Measurements from ENCODE around the gene CTNNA3. TPM values are rescaled to one million over a fixed set of nuclear protein-coding genes. Genes with fewer than 3 reads are reported as not detected.

The CTNNA3 gene
- polyA plus RNA-seq, 1 experiment: 0.26 TPM

- no peak for DNase-seq (ENCODE audit: low read depth, low spot score)
- Histone ChIP-seq H3K27me3 (ENCODE audit: control insufficient read depth, insufficient read depth, low read length) (no peaks in the 10 kb centered on the region), H3K4me3 (ENCODE audit: low read depth, low read length) (no peak overlapping the region), H3K27ac (ENCODE audit: low read depth, low read length) (no peak overlapping the region), H3K9me3 (ENCODE audit: control insufficient read depth, insufficient read depth, low read length) (no peaks in the 10 kb centered on the region)
- CTCF ChIA-PET: interaction anchor here (1.2 kb wide), 2 partner anchors 9 to 331 kb away, joined by 3 read pairs; partner anchors contain the start of gene LRRTM3
- POLR2A ChIA-PET: no interaction called here
- TF ChIP-seq CTCF (IDR thresholded peaks at IDR 0.05; ENCODE audit: low read depth, low read length): no peak
These were observed 778.9 kb downstream of the CTNNA3 start for GRCh38 chr10:66917104-66917503.

- no peak for TF ChIP-seq CTCF (IDR thresholded peaks at IDR 0.05; ENCODE audit: low read depth, low read length)
- no peak for DNase-seq (ENCODE audit: low read depth, low spot score)
- ChIA-PET POLR2A (no interaction called here), CTCF (no interaction called here)
- Histone ChIP-seq H3K9me3 (ENCODE audit: control insufficient read depth, insufficient read depth, low read length) (no peaks in the 10 kb centered on the region), H3K27ac (ENCODE audit: low read depth, low read length) (no peak overlapping the region), H3K4me3 (ENCODE audit: low read depth, low read length) (no peak overlapping the region), H3K27me3 (ENCODE audit: control insufficient read depth, insufficient read depth, low read length) (no peaks in the 10 kb centered on the region)
These were observed 780.0 kb downstream of the CTNNA3 start for GRCh38 chr10:66916030-66916429.

GRCh38 chr10:66910671-66911070 lies 785.3 kb downstream of the CTNNA3 start:
- POLR2A ChIA-PET: no interaction called here
- Histone ChIP-seq H3K27ac (ENCODE audit: low read depth, low read length) (no peak overlapping the region), H3K27me3 (ENCODE audit: control insufficient read depth, insufficient read depth, low read length) (no peaks in the 10 kb centered on the region)

GRCh38 chr10:66892871-66893270 lies 803.1 kb downstream of the CTNNA3 start:
- Histone ChIP-seq H3K27ac (ENCODE audit: low read depth, low read length) (no peak overlapping the region), H3K9me3 (ENCODE audit: control insufficient read depth, insufficient read depth, low read length) (no peaks in the 10 kb centered on the region), H3K4me3 (ENCODE audit: low read depth, low read length) (no peak overlapping the region), H3K27me3 (ENCODE audit: control insufficient read depth, insufficient read depth, low read length) (no peaks in the 10 kb centered on the region)
- ChIA-PET POLR2A (no interaction called here), CTCF (no interaction called here)
- no peak for TF ChIP-seq CTCF (IDR thresholded peaks at IDR 0.05; ENCODE audit: low read depth, low read length)
- DNase-seq (ENCODE audit: low read depth, low spot score): no peak

More at GRCh38 chr10:66910671-66911070, 785.3 kb downstream of the CTNNA3 start:
- no peak overlapping the region for H3K4me3 ChIP-seq (ENCODE audit: low read depth, low read length)
- CTCF ChIA-PET: no interaction called here
- no peak for TF ChIP-seq CTCF (IDR thresholded peaks at IDR 0.05; ENCODE audit: low read depth, low read length)
- no peak for DNase-seq (ENCODE audit: low read depth, low spot score)
- H3K9me3 ChIP-seq (ENCODE audit: control insufficient read depth, insufficient read depth, low read length): no peaks in the 10 kb centered on the region

GRCh38 chr10:66888237-66888636 lies 807.8 kb downstream of the CTNNA3 start:
- no peak for DNase-seq (ENCODE audit: low read depth, low spot score)
- ChIA-PET POLR2A (no interaction called here), CTCF (no interaction called here)
- Histone ChIP-seq H3K27ac (ENCODE audit: low read depth, low read length) (no peak overlapping the region), H3K4me3 (ENCODE audit: low read depth, low read length) (no peak overlapping the region), H3K9me3 (ENCODE audit: control insufficient read depth, insufficient read depth, low read length) (no peaks in the 10 kb centered on the region), H3K27me3 (ENCODE audit: control insufficient read depth, insufficient read depth, low read length) (no peaks in the 10 kb centered on the region)
- no peak for TF ChIP-seq CTCF (IDR thresholded peaks at IDR 0.05; ENCODE audit: low read depth, low read length)
